DND-41 (cell line): ENCODE results near the gene LBHD1.

Experiments
- ATAC-seq: fragments of 200-7000 bp; cut with Tn5 transposase; 3 replicates; pipeline ENCODE4 v1.9.1; 2021; ENCODE audit warnings: low read depth; ENCODE audit not compliant: insufficient read depth
- DNase-seq: peaks from one replicate; pipeline ENCODE4 v3.0.0-alpha.2; 2020
- H2AFZ ChIP-seq: 2 replicates; pipeline ENCODE4 v1.6.0; 2012; ENCODE audit warnings: low read depth, low read length
- H3K27ac ChIP-seq: 2 replicates; pipeline ENCODE4 v1.5.1; 2012; ENCODE audit warnings: low read length, inconsistent platforms
- H3K27me3 ChIP-seq: fragments of 200-600 bp; sonication (generic); 2 replicates; pipeline ENCODE4 v1.6.0; 2012; ENCODE audit warnings: low read length, mild to moderate bottlenecking, inconsistent platforms; ENCODE audit not compliant: insufficient read depth, poor library complexity
- H3K36me3 ChIP-seq: 2 replicates; pipeline ENCODE4 v1.5.1; 2012; ENCODE audit warnings: low read length, inconsistent platforms; ENCODE audit not compliant: insufficient read depth
- H3K4me1 ChIP-seq: 2 replicates; pipeline ENCODE4 v1.5.1; 2012; ENCODE audit warnings: mild to moderate bottlenecking, low read length; ENCODE audit not compliant: insufficient read depth
- H3K4me2 ChIP-seq: 2 replicates; pipeline ENCODE4 v1.6.0; 2012; ENCODE audit warnings: mild to moderate bottlenecking, moderate library complexity, low read length, inconsistent platforms; ENCODE audit not compliant: insufficient read depth
- H3K4me3 ChIP-seq, 2 experiments: fragments of 200-600 bp in 1 of 2; shearing (Covaris generic) in 1 of 2; 2 replicates each; pipeline ENCODE4 v1.5.1; 2012 to 2016; ENCODE audit warnings: inconsistent platforms in 2 of 2, low read length in 2 of 2, mild to moderate bottlenecking in 2 of 2, low read depth in 1 of 2, moderate library complexity in 1 of 2
- H3K79me2 ChIP-seq: 2 replicates; pipeline ENCODE4 v1.6.0; 2012; ENCODE audit warnings: low read length, inconsistent platforms; ENCODE audit not compliant: insufficient read depth
- H3K9ac ChIP-seq: 2 replicates; pipeline ENCODE4 v1.6.0; 2012; ENCODE audit warnings: low read depth, mild to moderate bottlenecking, inconsistent platforms, low read length, moderate library complexity
- H3K9me3 ChIP-seq: 2 replicates; pipeline ENCODE4 v1.5.1; 2012; ENCODE audit warnings: low read length, moderate library complexity, mild to moderate bottlenecking, inconsistent platforms; ENCODE audit not compliant: insufficient read depth, severe bottlenecking
- H4K20me1 ChIP-seq: 2 replicates; pipeline ENCODE4 v1.6.0; 2012; ENCODE audit warnings: low read length; ENCODE audit not compliant: insufficient read depth
- CTCF ChIP-seq: IDR thresholded peaks from 2 replicates; pipeline ENCODE4 v1.5.1; 2012; ENCODE audit warnings: borderline replicate concordance, low read length, moderate library complexity, mild to moderate bottlenecking; ENCODE audit not compliant: poor library complexity, severe bottlenecking; ENCODE audit errors: extremely low read depth
- EZH2 ChIP-seq: IDR thresholded peaks from 3 replicates; pipeline ENCODE4 v1.6.1; 2012; ENCODE audit warnings: borderline replicate concordance, low read depth, mild to moderate bottlenecking, moderate library complexity, low read length, inconsistent platforms; ENCODE audit not compliant: severe bottlenecking

LBHD1 gene

GRCh38 chr11:62716206-62716605 lies 44.1 kb upstream of the LBHD1 start:
- peaks cover 95% of the 10 kb centered on the region for H3K36me3 ChIP-seq
- peaks cover 11% of the 10 kb centered on the region; the same call in 1 of the 2 replicates for H3K4me1 ChIP-seq
- no peaks in the 10 kb centered on the region for H3K27me3 ChIP-seq
- no peak overlapping the region for H3K27ac ChIP-seq
- no peaks in the 10 kb centered on the region for H3K9me3 ChIP-seq
- ATAC-seq (no peak), DNase-seq (no peak)
- H3K4me3 ChIP-seq = no peak overlapping the region
- no peaks in the 10 kb centered on the region for H4K20me1 ChIP-seq
- no peak overlapping the region for H3K9ac ChIP-seq
- peaks cover 68% of the 10 kb centered on the region for H3K79me2 ChIP-seq
- H2AFZ ChIP-seq = no peak overlapping the region
- TF ChIP-seq CTCF = no peak
- TF ChIP-seq EZH2 = no peak
- no peak overlapping the region for H3K4me2 ChIP-seq

- ATAC-seq = peak; percentile 38; the same call in 1 of the 3 replicates
- Histone ChIP-seq H3K79me2 (peaks cover 60% of the 10 kb centered on the region), H3K9ac (no peak overlapping the region)
These were observed 43.4 kb upstream of the LBHD1 start for GRCh38 chr11:62715150-62716130.

GRCh38 chr11:62713343-62713742 lies 41.3 kb upstream of the LBHD1 start:
- no peak overlapping the region for H3K4me3 ChIP-seq
- H3K4me1 ChIP-seq = peaks cover 29% of the 10 kb centered on the region
- no peaks in the 10 kb centered on the region for H4K20me1 ChIP-seq
- DNase-seq = no peak
- no peak overlapping the region for H3K27ac ChIP-seq
- H3K27me3 ChIP-seq = no peaks in the 10 kb centered on the region
- H3K36me3 ChIP-seq = peaks cover 80% of the 10 kb centered on the region
- TF ChIP-seq EZH2 (no peak), CTCF (peak; percentile 6)
- H2AFZ ChIP-seq = no peak overlapping the region
- H3K9me3 ChIP-seq = no peaks in the 10 kb centered on the region
- no peak overlapping the region for H3K9ac ChIP-seq
- H3K4me2 ChIP-seq = no peak overlapping the region
- H3K79me2 ChIP-seq = peaks cover 49% of the 10 kb centered on the region
- ATAC-seq = no peak

More at GRCh38 chr11:62715150-62716130, 43.4 kb upstream of the LBHD1 start:
- H3K4me1 ChIP-seq = peaks cover 14% of the 10 kb centered on the region
- DNase-seq = no peak
- no peak overlapping the region for H3K27ac ChIP-seq
- no peaks in the 10 kb centered on the region for H4K20me1 ChIP-seq
- no peak overlapping the region for H3K4me3 ChIP-seq
- no peaks in the 10 kb centered on the region for H3K27me3 ChIP-seq
- H3K9me3 ChIP-seq = no peaks in the 10 kb centered on the region
- H2AFZ ChIP-seq = no peak overlapping the region
- peaks cover 93% of the 10 kb centered on the region for H3K36me3 ChIP-seq
- peak; percentile 23 for TF ChIP-seq CTCF
- no peak for TF ChIP-seq EZH2
- H3K4me2 ChIP-seq = no peak overlapping the region
